C4-2B (cell line): ENCODE measurements around the gene CERCAM.

Source experiments
- ZFX ChIP-seq: fragments of 450-650 bp; IDR thresholded peaks from 2 replicates; pipeline ENCODE4 v1.6.1; 2017
- TF ChIP-seq, protein P1 (sequence below): fragments of 450-650 bp; conservative IDR thresholded peaks from 2 replicates; pipeline ENCODE4 v1.5.1; 2017; ENCODE audit warnings: mild to moderate bottlenecking

GRCh38 chr9:128396970-128397613 is 23.6 kb upstream of the CERCAM start:
- TF ChIP-seq, protein P1, sequence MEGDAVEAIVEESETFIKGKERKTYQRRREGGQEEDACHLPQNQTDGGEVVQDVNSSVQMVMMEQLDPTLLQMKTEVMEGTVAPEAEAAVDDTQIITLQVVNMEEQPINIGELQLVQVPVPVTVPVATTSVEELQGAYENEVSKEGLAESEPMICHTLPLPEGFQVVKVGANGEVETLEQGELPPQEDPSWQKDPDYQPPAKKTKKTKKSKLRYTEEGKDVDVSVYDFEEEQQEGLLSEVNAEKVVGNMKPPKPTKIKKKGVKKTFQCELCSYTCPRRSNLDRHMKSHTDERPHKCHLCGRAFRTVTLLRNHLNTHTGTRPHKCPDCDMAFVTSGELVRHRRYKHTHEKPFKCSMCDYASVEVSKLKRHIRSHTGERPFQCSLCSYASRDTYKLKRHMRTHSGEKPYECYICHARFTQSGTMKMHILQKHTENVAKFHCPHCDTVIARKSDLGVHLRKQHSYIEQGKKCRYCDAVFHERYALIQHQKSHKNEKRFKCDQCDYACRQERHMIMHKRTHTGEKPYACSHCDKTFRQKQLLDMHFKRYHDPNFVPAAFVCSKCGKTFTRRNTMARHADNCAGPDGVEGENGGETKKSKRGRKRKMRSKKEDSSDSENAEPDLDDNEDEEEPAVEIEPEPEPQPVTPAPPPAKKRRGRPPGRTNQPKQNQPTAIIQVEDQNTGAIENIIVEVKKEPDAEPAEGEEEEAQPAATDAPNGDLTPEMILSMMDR: no peak
- TF ChIP-seq ZFX: no peak
